Transverse colon (tissue), 4 donors: ENCODE results near the gene ANKRD1. TPM values are rescaled to one million over a fixed set of nuclear protein-coding genes. Genes with fewer than 3 reads are reported as not detected.
A peak's percentile ranks its signal among the peaks of the same experiment; 100 is the strongest.
"Not testable (repeated sequence)": the region's sequence is repeated elsewhere in the genome, so short reads cannot be mapped to it uniquely, and the experiment has no call there.

Experiments used
- DNase-seq: peaks from one replicate; pipeline ENCODE4 v3.0.0-alpha.2; 2019
- H3K27ac ChIP-seq, 4 donors: fragments of 200-600 bp; sonication (generic); 2 replicates each; pipeline ENCODE4 v1.5.1; 2016 to 2018; ENCODE audit warnings: inconsistent platforms in 4 of 4
- H3K27me3 ChIP-seq: fragments of 200-600 bp; sonication (generic); 2 replicates; pipeline ENCODE4 v1.5.1; 2017; ENCODE audit warnings: inconsistent platforms
- H3K36me3 ChIP-seq, 4 donors: fragments of 200-600 bp; sonication (generic); 2 replicates each; pipeline ENCODE4 v1.5.1; 2017 to 2019; ENCODE audit warnings: inconsistent platforms in 4 of 4
- H3K4me1 ChIP-seq, 4 donors: fragments of 200-600 bp; sonication (generic); 2 replicates each; pipeline ENCODE4 v1.5.1; 2017 to 2020; ENCODE audit warnings: inconsistent platforms in 4 of 4
- H3K4me3 ChIP-seq, 4 donors: fragments of 200-600 bp; sonication (generic); 1 replicate in 1 of 4; 2 replicates in 3 of 4; pipeline versions ENCODE4 v1.5.1 to v1.6.1; 2017 to 2019; ENCODE audit warnings: inconsistent platforms in 4 of 4
- H3K9me3 ChIP-seq, 2 donors: fragments of 200-600 bp; sonication (generic); 2 replicates each; pipeline ENCODE4 v1.5.1; 2017 to 2019; ENCODE audit warnings: inconsistent platforms in 2 of 2
- EP300 ChIP-seq: sonication (generic); formaldehyde crosslinking; IDR thresholded peaks from one replicate; pipeline ENCODE4 v1.6.1; 2017; ENCODE audit warnings: antibody characterized with exemption, low read depth
- POLR2A ChIP-seq: fragments of 450-650 bp; IDR thresholded peaks from one replicate; pipeline ENCODE4 v1.6.1; 2016; ENCODE audit warnings: antibody characterized with exemption, mild to moderate bottlenecking, moderate library complexity
- POLR2AphosphoS5 ChIP-seq, 3 donors: sonication (generic); formaldehyde crosslinking; IDR thresholded peaks; one replicate each; pipeline ENCODE4 v1.6.1; 2016; ENCODE audit warnings: antibody characterized with exemption in 3 of 3
- WGBS, 2 donors: methylation state at CpG; one replicate each; pipeline ENCODE4 v1.1.5; 2018; ENCODE audit warnings: low coverage in 1 of 2; 5-methylcytosine and 5-hydroxymethylcytosine counted together
- in situ Hi-C, 4 donors: fragments of 200-750 bp; cut with MboI; loops; one replicate each; pipeline versions ENCODE4 v1.15.0 to v1.15.1; 2017; ENCODE audit warnings: low sequenced_read_pairs in 3 of 4, low pct_ligation_motif_present in 1 of 4, low pct_unique_long_range_greater_than_20kb in 1 of 4
- intact Hi-C: fragments of 100-400 bp; cut with DNase I; formaldehyde crosslinking; loops from one replicate; pipeline ENCODE4 v1.15.1; 2023; ENCODE audit warnings: low total_unique reads
- total RNA-seq, 4 donors: library from RNA; depleted of rRNA; stranded (reverse); fragments of >200 nt; gene quantifications; one replicate each; pipeline ENCODE4 v1.1.0, GENCODE V29; 2016
- TF ChIP-seq, protein P1 (sequence below), 5 experiments: fragments of 200-600 bp in 3 of 5; fragments of 450-650 bp in 2 of 5; sonication (generic) in 3 of 5; IDR thresholded peaks; 1 replicate in 2 of 5; 2 replicates in 3 of 5; pipeline ENCODE4 v1.5.1; 2016 to 2017; ENCODE audit warnings: antibody characterized with exemption in 5 of 5, inconsistent platforms in 3 of 5, mild to moderate bottlenecking in 2 of 5, moderate library complexity in 1 of 5

The ANKRD1 gene
- total RNA-seq, 4 donors from 2014 or later, result not detected

DNA sequence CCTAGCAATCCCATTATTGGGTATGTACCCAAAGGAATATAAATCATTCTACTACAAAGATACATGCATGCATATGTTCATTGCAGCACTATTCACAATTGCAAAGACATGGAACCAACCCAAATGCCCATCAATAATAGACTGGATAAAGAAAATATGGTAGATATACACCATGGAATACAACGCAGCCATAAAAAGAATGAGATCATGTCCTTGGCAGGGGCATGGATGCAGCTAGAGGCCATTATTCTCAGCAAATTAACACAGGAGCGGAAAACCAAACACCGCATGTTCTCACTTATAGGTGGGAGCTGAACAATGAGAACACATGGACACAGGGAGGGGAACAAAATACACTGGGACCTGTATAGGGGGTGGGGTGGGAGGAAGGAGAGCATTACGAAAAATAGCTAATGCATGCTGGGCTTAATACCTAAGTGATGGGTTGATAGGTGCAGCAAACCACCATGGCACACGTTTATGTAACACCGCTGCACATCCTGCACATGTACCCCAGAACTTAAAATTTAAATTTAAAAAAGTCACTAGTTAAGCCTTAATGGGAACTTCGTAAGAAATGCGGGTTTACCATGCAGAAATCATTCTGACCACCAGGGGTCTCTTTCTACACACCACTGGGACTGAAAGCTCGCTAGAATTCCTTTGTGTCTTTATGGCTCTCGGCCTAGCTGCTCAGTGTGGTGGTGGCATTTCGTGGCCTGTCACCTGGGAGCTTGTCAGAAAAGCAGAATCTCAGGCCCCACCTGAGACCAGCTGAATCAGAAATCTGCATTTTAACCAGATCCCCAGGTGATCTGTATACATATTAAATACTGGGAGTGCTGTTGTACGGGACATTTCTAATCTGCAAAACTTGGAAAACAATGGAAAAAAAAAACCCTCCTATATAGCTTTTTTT lies 9.5 kb downstream of the ANKRD1 start:
- intact Hi-C loops, result loop anchor here (5.0 kb wide), 1 partner anchor 336 kb away; no protein-coding TSS in a partner anchor
- no peak for TF ChIP-seq POLR2AphosphoS5 (IDR thresholded peaks at IDR 0.05)
- TF ChIP-seq, protein P1, sequence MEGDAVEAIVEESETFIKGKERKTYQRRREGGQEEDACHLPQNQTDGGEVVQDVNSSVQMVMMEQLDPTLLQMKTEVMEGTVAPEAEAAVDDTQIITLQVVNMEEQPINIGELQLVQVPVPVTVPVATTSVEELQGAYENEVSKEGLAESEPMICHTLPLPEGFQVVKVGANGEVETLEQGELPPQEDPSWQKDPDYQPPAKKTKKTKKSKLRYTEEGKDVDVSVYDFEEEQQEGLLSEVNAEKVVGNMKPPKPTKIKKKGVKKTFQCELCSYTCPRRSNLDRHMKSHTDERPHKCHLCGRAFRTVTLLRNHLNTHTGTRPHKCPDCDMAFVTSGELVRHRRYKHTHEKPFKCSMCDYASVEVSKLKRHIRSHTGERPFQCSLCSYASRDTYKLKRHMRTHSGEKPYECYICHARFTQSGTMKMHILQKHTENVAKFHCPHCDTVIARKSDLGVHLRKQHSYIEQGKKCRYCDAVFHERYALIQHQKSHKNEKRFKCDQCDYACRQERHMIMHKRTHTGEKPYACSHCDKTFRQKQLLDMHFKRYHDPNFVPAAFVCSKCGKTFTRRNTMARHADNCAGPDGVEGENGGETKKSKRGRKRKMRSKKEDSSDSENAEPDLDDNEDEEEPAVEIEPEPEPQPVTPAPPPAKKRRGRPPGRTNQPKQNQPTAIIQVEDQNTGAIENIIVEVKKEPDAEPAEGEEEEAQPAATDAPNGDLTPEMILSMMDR (IDR thresholded peaks at IDR 0.05), result peak; percentile 73 to 84 (median 74)
- 36 to 40% methylated on average over 11 to 12 of the region's 12 CpGs for WGBS, 2 donors

GRCh38 chr10:90906596-90906995 lies 14.3 kb downstream of the ANKRD1 start:
- no peak overlapping the region for H3K4me3 ChIP-seq
- H3K36me3 ChIP-seq, result peaks cover 0 to 7% (median 0%) of the 10 kb centered on the region in 4 donors
- peaks cover 0 to under 1% (median 0%) of the 10 kb centered on the region in 4 donors for H3K4me1 ChIP-seq
- intact Hi-C loops (no loop called here), in situ Hi-C loops (loop anchor here in 2 of 4 donors (10.0 to 25.0 kb wide), 2 partner anchors 331 to 348 kb away; no protein-coding TSS in a partner anchor)
- WGBS, 2 donors, result 77 to 92% methylated on average over 1 of the region's 1 CpG
- H3K27me3 ChIP-seq, result no peaks in the 10 kb centered on the region
- no peak overlapping the region for H3K27ac ChIP-seq
- no peaks in the 10 kb centered on the region for H3K9me3 ChIP-seq
- TF ChIP-seq, protein P1 (IDR thresholded peaks at IDR 0.05), result no peak
- no peak for TF ChIP-seq POLR2AphosphoS5 (IDR thresholded peaks at IDR 0.05)
- no peak for TF ChIP-seq POLR2A
- TF ChIP-seq EP300, result no peak
- DNase-seq, result no peak

More for the DNA sequence above, 9.5 kb downstream of the ANKRD1 start:
- Histone ChIP-seq H3K27me3 (no peaks in the 10 kb centered on the region), H3K9me3 (no peaks in the 10 kb centered on the region), H3K27ac (no peak overlapping the region), H3K4me3 (no peak overlapping the region), H3K36me3 (no peaks in the 10 kb centered on the region), H3K4me1 (peaks cover 0 to 3% (median 0%) of the 10 kb centered on the region in 4 donors)
- peak; percentile 44 for DNase-seq
- in situ Hi-C loops, result loop anchor here in 2 of 4 donors (10.0 to 25.0 kb wide), 2 partner anchors 326 to 333 kb away; no protein-coding TSS in a partner anchor

- no peak for DNase-seq
- in situ Hi-C loops, result loop anchor here in 2 of 4 donors (10.0 to 25.0 kb wide), 2 partner anchors 331 to 349 kb away; no protein-coding TSS in a partner anchor
- intact Hi-C loops, result no loop called here
- Histone ChIP-seq H3K27ac (no peak overlapping the region), H3K27me3 (no peaks in the 10 kb centered on the region), H3K4me1 (no peaks in the 10 kb centered on the region), H3K9me3 (no peaks in the 10 kb centered on the region), H3K36me3 (peaks cover 0 to 13% (median 0%) of the 10 kb centered on the region in 4 donors), H3K4me3 (no peak overlapping the region)
- 90 to 91% methylated on average over 1 of the region's 1 CpG for WGBS, 2 donors
- TF ChIP-seq POLR2A, result no peak
- TF ChIP-seq, protein P1 (IDR thresholded peaks at IDR 0.05), result no peak
- TF ChIP-seq POLR2AphosphoS5 (IDR thresholded peaks at IDR 0.05), result no peak
- TF ChIP-seq EP300, result no peak
These were observed 15.0 kb downstream of the ANKRD1 start for GRCh38 chr10:90905925-90906324.

GRCh38 chr10:90896916-90897315 lies 24.0 kb downstream of the ANKRD1 start:
- 70 to 76% methylated on average over 2 of the region's 2 CpGs for WGBS, 2 donors
- H3K4me3 ChIP-seq, H3K4me1 ChIP-seq, H3K9me3 ChIP-seq, H3K27me3 ChIP-seq, H3K27ac ChIP-seq, DNase-seq, intact Hi-C loops: not testable (repeated sequence)
- in situ Hi-C loops, result loop anchor here in 1 of 4 donors (25.0 kb wide), 1 partner anchor 365 kb away; no protein-coding TSS in a partner anchor
- peaks cover 0 to 34% (median 10%) of the 10 kb centered on the region in 4 donors for H3K36me3 ChIP-seq
